NB4 (cell line): ENCODE measurements around the gene LACTB.

ENCODE experiments used
- DNase-seq: peaks from one replicate; pipeline ENCODE4 v3.0.0; 2010; ENCODE audit warnings: low read depth
- H3K4me3 ChIP-seq: one replicate; pipeline ENCODE4 v1.5.1; 2011; ENCODE audit warnings: mild to moderate bottlenecking, low read depth, low read length, moderate library complexity
- CTCF ChIP-seq: IDR thresholded peaks from one replicate; pipeline ENCODE4 v1.5.1; 2012; ENCODE audit warnings: low read depth, low read length
- MAX ChIP-seq: IDR thresholded peaks from 2 replicates; pipeline ENCODE4 v1.6.1; 2011; ENCODE audit warnings: low read depth, low read length
- MYC ChIP-seq: IDR thresholded peaks from 2 replicates; pipeline ENCODE4 v1.6.1; 2011; ENCODE audit warnings: low read depth, low read length
- POLR2A ChIP-seq: IDR thresholded peaks from 2 replicates; pipeline ENCODE4 v1.6.1; 2011; ENCODE audit warnings: mild to moderate bottlenecking; ENCODE audit not compliant: insufficient read length; ENCODE audit errors: extremely low read depth

The LACTB gene

GRCh38 chr15:63080634-63081250 is 40.9 kb upstream of the LACTB start:
- no peak for DNase-seq
- no peak overlapping the region for H3K4me3 ChIP-seq
- TF ChIP-seq CTCF, result no peak

- TF ChIP-seq POLR2A (no peak), MAX (no peak), MYC (no peak), CTCF (no peak)
- no peak for DNase-seq
- H3K4me3 ChIP-seq, result no peak overlapping the region
Measured at GRCh38 chr15:63082366-63082765, 39.3 kb upstream of the LACTB start.

GRCh38 chr15:63083044-63083443 is 38.6 kb upstream of the LACTB start:
- H3K4me3 ChIP-seq, result no peak overlapping the region

GRCh38 chr15:63083541-63083940 is 38.1 kb upstream of the LACTB start:
- H3K4me3 ChIP-seq, result no peak overlapping the region
- TF ChIP-seq POLR2A (no peak), MAX (no peak), MYC (no peak), CTCF (no peak)
- no peak for DNase-seq

More at GRCh38 chr15:63083044-63083443, 38.6 kb upstream of the LACTB start:
- TF ChIP-seq POLR2A (no peak), MYC (no peak), MAX (no peak), CTCF (no peak)
- no peak for DNase-seq

GRCh38 chr15:63084806-63085205 is 36.9 kb upstream of the LACTB start:
- H3K4me3 ChIP-seq, result no peak overlapping the region
- TF ChIP-seq CTCF (no peak), POLR2A (no peak), MYC (no peak), MAX (no peak)
- DNase-seq, result no peak

GRCh38 chr15:63085289-63085688 is 36.4 kb upstream of the LACTB start:
- TF ChIP-seq MYC, result no peak
- no peak for TF ChIP-seq POLR2A
- TF ChIP-seq CTCF, result no peak
- no peak for DNase-seq
- no peak overlapping the region for H3K4me3 ChIP-seq
